H1 (cell line): ENCODE measurements around the gene ARID4B. TPM values are rescaled to one million over a fixed set of nuclear protein-coding genes. Genes with fewer than 3 reads are reported as not detected.

Source experiments
- CTCF ChIA-PET: fragments of 300-600 bp; sonication (Branson Sonifier 250); formaldehyde crosslinking; loops from one replicate; lab custom pipeline; 2021; ENCODE audit not compliant: partially characterized antibody; lab: Charles Lee
- POLR2A ChIA-PET: fragments of 300-600 bp; sonication (Branson Sonifier 250); formaldehyde crosslinking; loops from one replicate; lab custom pipeline; 2021; ENCODE audit warnings: inconsistent platforms; ENCODE audit not compliant: partially characterized antibody; lab: Charles Lee
- DNase-seq, 2 experiments: peaks; one replicate each; pipeline versions ENCODE4 v3.0.0 to v3.0.0-alpha.2; 2010 to 2022; ENCODE audit warnings: low spot score in 2 of 2, low read depth in 1 of 2, mixed read lengths in 1 of 2
- FAIRE-seq: peaks from 2 replicates; lab custom pipeline; 2011; peaks lifted over from hg19 to GRCh38; lab: Jason Lieb, UNC
- H2AFZ ChIP-seq: 2 replicates; pipeline ENCODE4 v1.8.1; 2012; ENCODE audit warnings: low read length, inconsistent platforms
- H2AK5ac ChIP-seq: 2 replicates; pipeline ENCODE4 v1.6.1; 2013; ENCODE audit warnings: low read depth, low read length
- H2BK120ac ChIP-seq: replicated peaks from 2 replicates; pipeline ENCODE3; 2013; ENCODE audit warnings: low read depth, low read length, inconsistent platforms
- H2BK12ac ChIP-seq: 2 replicates; pipeline ENCODE4 v1.6.1; 2013; ENCODE audit warnings: low read depth, low read length
- H2BK15ac ChIP-seq: 2 replicates; pipeline ENCODE4 v1.6.1; 2013; ENCODE audit warnings: low read length
- H2BK20ac ChIP-seq: 2 replicates; pipeline ENCODE4 v1.6.1; 2013; ENCODE audit warnings: low read length
- H2BK5ac ChIP-seq: 2 replicates; pipeline ENCODE4 v1.6.1; 2013; ENCODE audit warnings: low read depth, low read length
- H3K14ac ChIP-seq: 2 replicates; pipeline ENCODE4 v1.6.1; 2013; ENCODE audit warnings: inconsistent platforms; ENCODE audit not compliant: insufficient read length
- H3K18ac ChIP-seq: 2 replicates; pipeline ENCODE4 v1.6.1; 2013; ENCODE audit warnings: low read length; ENCODE audit errors: extremely low read depth
- H3K23ac ChIP-seq: 2 replicates; pipeline ENCODE4 v1.6.1; 2013; ENCODE audit warnings: inconsistent platforms; ENCODE audit not compliant: insufficient read length
- H3K23me2 ChIP-seq: 2 replicates; pipeline ENCODE4 v1.6.1; 2013; ENCODE audit warnings: low read depth, low read length
- H3K27ac ChIP-seq: 2 replicates; pipeline ENCODE4 v1.6.1; 2011; ENCODE audit warnings: low read depth, low read length, inconsistent platforms
- H3K27me3 ChIP-seq, 4 experiments: replicated peaks in 1 of 4; 1 replicate in 1 of 4; 2 replicates in 3 of 4; pipeline versions ENCODE4 v1.6.1 to v1.8.1; 2011 to 2013; ENCODE audit warnings: low read length in 3 of 4, mild to moderate bottlenecking in 3 of 4, inconsistent platforms in 2 of 4, mixed read lengths in 2 of 4, moderate library complexity in 1 of 4; ENCODE audit not compliant: control insufficient read depth in 3 of 4, insufficient read depth in 3 of 4; ENCODE audit errors: extremely low read depth in 1 of 4
- H3K36me3 ChIP-seq, 4 experiments: 2 replicates each; pipeline versions ENCODE4 v1.6.1 to v1.8.1; 2011 to 2013; ENCODE audit warnings: mild to moderate bottlenecking in 4 of 4, low read length in 3 of 4, moderate library complexity in 2 of 4, control low read depth in 1 of 4, inconsistent platforms in 1 of 4; ENCODE audit not compliant: insufficient read depth in 4 of 4, control insufficient read depth in 2 of 4
- H3K4ac ChIP-seq: replicated peaks from 2 replicates; pipeline ENCODE3; 2013; ENCODE audit warnings: low read length, low read depth, mixed read lengths, inconsistent platforms; ENCODE audit not compliant: insufficient read length
- H3K4me1 ChIP-seq, 4 experiments: replicated peaks in 1 of 4; 1 replicate in 1 of 4; 2 replicates in 3 of 4; pipeline versions ENCODE4 v1.6.1 to v1.8.1; 2011 to 2013; ENCODE audit warnings: low read length in 3 of 4, inconsistent platforms in 2 of 4, mixed read lengths in 1 of 4; ENCODE audit not compliant: insufficient read depth in 4 of 4, control insufficient read depth in 3 of 4
- H3K4me2 ChIP-seq, 2 experiments: 2 replicates each; pipeline versions ENCODE4 v1.6.1 to v1.8.1; 2011 to 2013; ENCODE audit warnings: low read depth in 2 of 2, low read length in 2 of 2, control low read depth in 1 of 2, inconsistent platforms in 1 of 2, mild to moderate bottlenecking in 1 of 2; ENCODE audit not compliant: insufficient read depth in 1 of 2
- H3K4me3 ChIP-seq, 4 experiments: fragments of 200-600, 300-600 bp in 1 of 4; sonication (generic), shearing (Covaris generic), sonication (Bioruptor Twin) in 1 of 4; 2 replicates each; pipeline versions ENCODE4 v1.5.1 to v1.8.1; 2011 to 2016; ENCODE audit warnings: low read length in 4 of 4, low read depth in 3 of 4, control low read depth in 2 of 4, inconsistent platforms in 2 of 4, mild to moderate bottlenecking in 2 of 4, mixed read lengths in 1 of 4, moderate library complexity in 1 of 4; ENCODE audit not compliant: insufficient read depth in 2 of 4; ENCODE audit errors: extremely low read depth in 1 of 4
- H3K56ac ChIP-seq: replicated peaks from 2 replicates; pipeline ENCODE3; 2013; ENCODE audit warnings: low read depth, mild to moderate bottlenecking, mixed read lengths, low read length, inconsistent platforms; ENCODE audit not compliant: insufficient read length
- H3K79me1 ChIP-seq: 2 replicates; pipeline ENCODE4 v1.6.1; 2013; ENCODE audit warnings: low read depth, low read length, control low read depth
- H3K79me2 ChIP-seq, 2 experiments: 2 replicates each; pipeline versions ENCODE4 v1.6.1 to v1.8.1; 2012 to 2013; ENCODE audit warnings: low read length in 2 of 2, mild to moderate bottlenecking in 2 of 2, inconsistent platforms in 1 of 2; ENCODE audit not compliant: insufficient read depth in 2 of 2, control insufficient read depth in 1 of 2
- H3K9ac ChIP-seq, 4 experiments: replicated peaks in 1 of 4; 1 replicate in 1 of 4; 2 replicates in 3 of 4; pipeline versions ENCODE4 v1.6.1 to v1.8.1; 2011 to 2013; ENCODE audit warnings: low read depth in 3 of 4, low read length in 3 of 4, control low read depth in 2 of 4, mild to moderate bottlenecking in 2 of 4, moderate library complexity in 2 of 4, inconsistent platforms in 1 of 4; ENCODE audit errors: extremely low read depth in 1 of 4
- H3K9me3 ChIP-seq, 2 experiments: 2 replicates each; pipeline versions ENCODE4 v1.6.1 to v1.8.1; 2012 to 2013; ENCODE audit warnings: mild to moderate bottlenecking in 2 of 2, moderate library complexity in 2 of 2, control low read depth in 1 of 2, inconsistent platforms in 1 of 2, low read depth in 1 of 2, low read length in 1 of 2, mixed read lengths in 1 of 2; ENCODE audit not compliant: insufficient read depth in 2 of 2
- H4K20me1 ChIP-seq, 2 experiments: replicated peaks in 1 of 2; 2 replicates each; pipeline versions ENCODE3 to v1.8.1; 2011 to 2013; ENCODE audit warnings: inconsistent platforms in 2 of 2, low read length in 2 of 2, mild to moderate bottlenecking in 1 of 2; ENCODE audit not compliant: insufficient read depth in 2 of 2, control insufficient read depth in 1 of 2
- H4K5ac ChIP-seq: 2 replicates; pipeline ENCODE4 v1.6.1; 2013; ENCODE audit warnings: low read length, low read depth, mixed read lengths, inconsistent platforms; ENCODE audit not compliant: insufficient read length
- H4K8ac ChIP-seq: 2 replicates; pipeline ENCODE4 v1.8.0; 2013; ENCODE audit warnings: mild to moderate bottlenecking, moderate library complexity, low read length, inconsistent platforms; ENCODE audit not compliant: insufficient read depth; ENCODE audit errors: extremely low read depth
- H4K91ac ChIP-seq: replicated peaks from 2 replicates; pipeline ENCODE3; 2013; ENCODE audit warnings: low read length, mixed read lengths, inconsistent platforms; ENCODE audit not compliant: insufficient read length
- CEBPB ChIP-seq: IDR thresholded peaks from 2 replicates; pipeline ENCODE4 v1.6.1; 2012; ENCODE audit warnings: low read depth, low read length
- CHD2 ChIP-seq: IDR thresholded peaks from 2 replicates; pipeline ENCODE4 v1.6.1; 2012; ENCODE audit warnings: low read length, improper control_type of control experiment
- EP300 ChIP-seq, 2 experiments: IDR thresholded peaks; 1 replicate in 1 of 2; 2 replicates in 1 of 2; pipeline ENCODE4 v1.6.1; 2011 to 2012; ENCODE audit warnings: low read depth in 2 of 2, low read length in 2 of 2, mild to moderate bottlenecking in 2 of 2, borderline replicate concordance in 1 of 2, inconsistent platforms in 1 of 2, moderate library complexity in 1 of 2
- GTF2F1 ChIP-seq: IDR thresholded peaks from 2 replicates; pipeline ENCODE4 v1.6.1; 2012; ENCODE audit warnings: low read depth, low read length, improper control_type of control experiment, borderline replicate concordance
- NRF1 ChIP-seq: IDR thresholded peaks from 2 replicates; pipeline ENCODE4 v1.6.1; 2011; ENCODE audit warnings: mild to moderate bottlenecking, low read depth, low read length, improper control_type of control experiment
- POLR2A ChIP-seq, 2 experiments: IDR thresholded peaks; 1 replicate in 1 of 2; 2 replicates in 1 of 2; pipeline ENCODE4 v1.6.1; 2011; ENCODE audit warnings: low read depth in 2 of 2, low read length in 2 of 2, mild to moderate bottlenecking in 2 of 2; ENCODE audit errors: control extremely low read depth in 1 of 2
- POLR2AphosphoS5 ChIP-seq: IDR thresholded peaks from 2 replicates; pipeline ENCODE4 v1.6.1; 2011; ENCODE audit warnings: low read depth, low read length
- RNF2 ChIP-seq: fragments of 200-900, 300-1000 bp; sonication (generic); IDR thresholded peaks from 2 replicates; pipeline ENCODE4 v1.7.1; 2016; ENCODE audit warnings: borderline replicate concordance, low read depth, mild to moderate bottlenecking, antibody characterized with exemption, low read length; ENCODE audit not compliant: poor library complexity, severe bottlenecking; ENCODE audit errors: missing control alignments
- RXRA ChIP-seq: IDR thresholded peaks from 2 replicates; pipeline ENCODE4 v1.6.1; 2011; ENCODE audit warnings: low read depth, mild to moderate bottlenecking, low read length, moderate library complexity; ENCODE audit not compliant: insufficient read depth
- SIRT6 ChIP-seq: IDR thresholded peaks from one replicate; pipeline ENCODE4 v1.7.1; 2012; ENCODE audit warnings: low read length, inconsistent platforms
- WGBS, 2 experiments: shearing (Covaris generic) in 1 of 2; methylation state at CpG; one replicate each; pipeline versions ENCODE4 v1.1.6 to v1.1.7; 2013 to 2015; ENCODE audit warnings: low lambda C conversion rate in 2 of 2, mixed read lengths in 2 of 2, inconsistent platforms in 1 of 2, low coverage in 1 of 2, missing lambda C conversion rate in 1 of 2; ENCODE audit not compliant: insufficient replicate concordance in 2 of 2, insufficient coverage in 1 of 2, insufficient read length in 1 of 2; ENCODE audit errors: extremely low coverage in 1 of 2, missing lambda C conversion rate in 1 of 2; 5-methylcytosine and 5-hydroxymethylcytosine counted together
- polyA plus RNA-seq, 7 experiments: library from polyadenylated mRNA; depleted of rRNA in 3 of 7; stranded (reverse) in 5 of 7; unstranded in 2 of 7; fragments of >200 nt in 5 of 7; fragments of 200-250 nt in 2 of 7; gene quantifications; 1 replicate in 5 of 7; 2 replicates in 1 of 7; 4 replicates in 1 of 7; pipeline versions ENCODE4 v1.2.1 to v1.2.3, GENCODE V29; 2011 to 2013; ENCODE audit warnings: missing spikeins in 2 of 7, mixed read lengths in 2 of 7
- total RNA-seq: library from RNA; stranded (reverse); fragmentation: NEBNext Ultra II Directional; extraction: Animal tissue kit (Norgen Biotek cat#: 25700); gene quantifications from 2 replicates; pipeline ENCODE4 v1.2.1, GENCODE V29; 2021
- TF ChIP-seq, protein P1 (sequence below), 3 experiments: IDR thresholded peaks; 1 replicate in 2 of 3; 2 replicates in 1 of 3; pipeline versions ENCODE4 v1.5.1 to v1.6.1; 2011; ENCODE audit warnings: low read length in 3 of 3, mild to moderate bottlenecking in 3 of 3, inconsistent platforms in 2 of 3, low read depth in 1 of 3, moderate library complexity in 1 of 3; ENCODE audit not compliant: insufficient read depth in 1 of 3; ENCODE audit errors: control extremely low read depth in 1 of 3

ARID4B gene
- total and polyA plus RNA-seq, 2 of the 8 experiments (the other 6 are each of a cell fraction or from before 2014, with no cell fraction given) = 5.1 to 28.8 TPM

DNA sequence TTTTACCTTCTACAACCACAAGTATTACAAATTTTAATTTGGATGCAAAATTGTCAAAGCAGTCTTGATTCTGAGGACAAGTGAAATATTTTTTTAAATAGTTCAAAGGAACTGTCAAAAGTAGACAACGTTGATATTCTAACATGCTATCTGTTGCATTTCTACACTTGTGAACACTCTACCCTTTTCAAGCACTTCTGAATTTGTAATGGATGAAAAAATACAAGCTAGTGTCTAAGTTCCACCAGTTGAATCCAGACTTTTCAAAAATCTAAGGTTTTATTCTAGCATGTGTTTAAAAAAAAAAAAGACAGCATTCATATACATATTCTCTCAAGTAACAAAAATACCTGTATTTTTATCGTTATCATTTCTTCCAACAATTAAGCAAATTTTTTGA, 2.1 kb downstream of the ARID4B start:
- WGBS, 2 experiments = 75% methylated on average over 2 of the region's 2 CpGs; no CpG with 5 or more reads in 1 of the 2 experiments
- peak overlapping the region; percentile 68 to 82; a peak in 3 of 4 replicates for H3K4me2 ChIP-seq
- H3K23ac ChIP-seq = no peak overlapping the region
- H4K91ac ChIP-seq = no peak overlapping the region
- H2BK120ac ChIP-seq = no peak overlapping the region
- H3K4me1 ChIP-seq = peaks cover 0 to 8% (median 0%) of the 10 kb centered on the region in 4 experiments; a peak in 3 of 7 replicates
- no peak overlapping the region for H4K8ac ChIP-seq
- H3K27me3 ChIP-seq = no peaks in the 10 kb centered on the region
- no peak overlapping the region for H3K56ac ChIP-seq
- no peaks in the 10 kb centered on the region for H3K79me1 ChIP-seq
- no peak overlapping the region for H2BK5ac ChIP-seq
- no peak overlapping the region for H3K27ac ChIP-seq
- H3K4me3 ChIP-seq = peak overlapping the region; percentile 45 to 95 (median 86); a peak in 5 of 8 replicates
- no peak overlapping the region for H3K9ac ChIP-seq
- H3K79me2 ChIP-seq = peaks cover 26 to 87% of the 10 kb centered on the region in 2 experiments
- ChIA-PET POLR2A (interaction anchor here (0.6 to 6.8 kb wide), 4 partner anchors 11 to 69 kb away, joined by 3 to 39 read pairs (median 5); partner anchors contain the start of gene TBCE), CTCF (interaction anchor here (1.2 to 1.6 kb wide), 5 partner anchors 11 to 98 kb away, joined by 3 to 4 read pairs (median 3); no protein-coding TSS in a partner anchor)
- H2BK20ac ChIP-seq = no peak overlapping the region
- no peak overlapping the region for H3K18ac ChIP-seq
- no peak overlapping the region for H2BK12ac ChIP-seq
- H2AFZ ChIP-seq = no peak overlapping the region
- peaks cover 5% of the 10 kb centered on the region for H3K23me2 ChIP-seq
- peaks cover 0 to 20% (median 0%) of the 10 kb centered on the region in 4 experiments; a peak in 2 of 8 replicates for H3K36me3 ChIP-seq
- no peaks in the 10 kb centered on the region for H3K9me3 ChIP-seq
- no peak overlapping the region for H4K5ac ChIP-seq
- H2AK5ac ChIP-seq = no peak overlapping the region
- FAIRE-seq (no peak), DNase-seq (no peak)
- no peak overlapping the region for H2BK15ac ChIP-seq
- H4K20me1 ChIP-seq = peaks cover 3 to 11% of the 10 kb centered on the region in 2 experiments
- H3K14ac ChIP-seq = no peak overlapping the region
- H3K4ac ChIP-seq = no peak overlapping the region
- TF ChIP-seq EP300 (IDR thresholded peaks at IDR 0.05; ENCODE audit: borderline replicate concordance in 1 of 2, low read depth in 2 of 2, low read length in 2 of 2) (no peak), RXRA (no peak), NRF1 (no peak), GTF2F1 (no peak), POLR2AphosphoS5 (no peak), CHD2 (no peak), SIRT6 (no peak), POLR2A (IDR thresholded peaks at IDR 0.05; ENCODE audit: control extremely low read depth in 1 of 2, low read depth in 2 of 2, low read length in 2 of 2) (no peak), RNF2 (no peak), CEBPB (no peak)
- TF ChIP-seq, protein P1, sequence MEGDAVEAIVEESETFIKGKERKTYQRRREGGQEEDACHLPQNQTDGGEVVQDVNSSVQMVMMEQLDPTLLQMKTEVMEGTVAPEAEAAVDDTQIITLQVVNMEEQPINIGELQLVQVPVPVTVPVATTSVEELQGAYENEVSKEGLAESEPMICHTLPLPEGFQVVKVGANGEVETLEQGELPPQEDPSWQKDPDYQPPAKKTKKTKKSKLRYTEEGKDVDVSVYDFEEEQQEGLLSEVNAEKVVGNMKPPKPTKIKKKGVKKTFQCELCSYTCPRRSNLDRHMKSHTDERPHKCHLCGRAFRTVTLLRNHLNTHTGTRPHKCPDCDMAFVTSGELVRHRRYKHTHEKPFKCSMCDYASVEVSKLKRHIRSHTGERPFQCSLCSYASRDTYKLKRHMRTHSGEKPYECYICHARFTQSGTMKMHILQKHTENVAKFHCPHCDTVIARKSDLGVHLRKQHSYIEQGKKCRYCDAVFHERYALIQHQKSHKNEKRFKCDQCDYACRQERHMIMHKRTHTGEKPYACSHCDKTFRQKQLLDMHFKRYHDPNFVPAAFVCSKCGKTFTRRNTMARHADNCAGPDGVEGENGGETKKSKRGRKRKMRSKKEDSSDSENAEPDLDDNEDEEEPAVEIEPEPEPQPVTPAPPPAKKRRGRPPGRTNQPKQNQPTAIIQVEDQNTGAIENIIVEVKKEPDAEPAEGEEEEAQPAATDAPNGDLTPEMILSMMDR (IDR thresholded peaks at IDR 0.05; ENCODE audit: control extremely low read depth in 1 of 3, insufficient read depth in 1 of 3, low read depth in 1 of 3, low read length in 3 of 3) = no peak
